ENCODE results near the gene SCPEP1.

The SCPEP1 gene

DNA sequence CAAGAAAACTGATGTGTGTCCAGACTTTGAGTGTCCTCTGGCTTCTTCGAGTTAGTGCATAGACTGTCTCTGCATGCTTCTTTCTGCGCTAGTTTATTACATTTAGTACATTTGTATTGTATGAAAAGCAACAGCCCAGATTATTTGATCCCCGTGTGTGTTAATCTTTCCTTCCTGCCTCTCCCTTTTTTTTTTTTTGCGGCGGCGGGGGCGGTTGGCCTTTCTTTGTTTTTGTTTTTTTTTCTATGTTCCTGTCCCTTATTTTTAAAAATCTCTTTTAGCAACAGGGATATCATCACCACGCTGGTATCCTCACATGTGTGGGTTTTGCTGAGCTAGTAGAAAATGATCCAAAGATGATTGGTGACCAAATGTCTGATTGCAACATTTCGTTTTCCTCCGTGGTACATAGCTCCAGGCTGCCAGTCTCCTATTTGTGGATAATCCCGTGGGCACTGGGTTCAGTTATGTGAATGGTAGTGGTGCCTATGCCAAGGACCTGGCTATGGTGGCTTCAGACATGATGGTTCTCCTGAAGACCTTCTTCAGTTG is 9.4 kb downstream of the SCPEP1 start:
- no peak for TF ChIP-seq CTCF (IDR thresholded peaks at IDR 0.05)
- Mint-ChIP-seq H3K4me1 (peaks cover 5% of the 10 kb centered on the region), H3K4me3 (no peak overlapping the region), H3K9me3 (no peaks in the 10 kb centered on the region), H3K27me3 (ENCODE audit: low read depth, poor library complexity) (peaks cover 7% of the 10 kb centered on the region), H3K36me3 (ENCODE audit: low read depth) (peaks cover 55% of the 10 kb centered on the region), H3K27ac (no peak overlapping the region)
- no peak for DNase-seq

DNA sequence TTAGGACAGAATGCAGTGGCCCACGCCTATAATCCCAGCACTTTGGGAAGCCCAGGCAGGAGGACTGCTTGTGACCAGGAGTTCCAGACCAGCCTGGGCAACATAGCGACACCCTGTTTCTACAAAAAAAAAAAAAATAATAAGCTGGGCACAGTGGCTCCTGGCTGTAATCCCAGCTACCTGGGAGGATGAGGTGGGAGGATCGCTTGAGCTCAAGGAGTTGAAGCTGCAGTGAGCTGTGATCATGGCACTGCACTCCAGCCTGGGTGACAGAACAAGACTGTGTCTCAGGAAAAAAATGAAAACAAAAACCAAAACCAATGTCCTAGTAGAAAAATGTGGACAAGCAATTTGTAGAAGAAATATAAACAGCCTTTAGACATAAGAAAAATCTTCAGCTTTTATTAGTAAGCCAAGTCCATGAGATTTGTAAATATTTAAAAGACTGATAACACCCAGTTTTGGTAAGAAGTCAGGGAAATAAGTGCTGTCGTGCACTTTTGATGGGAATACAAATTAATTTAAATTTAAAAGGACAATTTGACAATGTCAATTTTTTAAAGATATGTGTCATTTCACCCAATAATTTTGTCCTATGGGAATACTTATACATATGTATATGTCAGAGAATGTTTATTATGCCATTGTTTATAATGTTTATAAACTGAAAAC is 11.1 kb downstream of the SCPEP1 start:
- H3K36me3 Mint-ChIP-seq (ENCODE audit: low read depth) = peaks cover 51% of the 10 kb centered on the region
- H3K4me1 Mint-ChIP-seq = peaks cover 5% of the 10 kb centered on the region
- no peak overlapping the region for H3K27ac Mint-ChIP-seq
- no peaks in the 10 kb centered on the region for H3K9me3 Mint-ChIP-seq
- no peak overlapping the region for H3K4me3 Mint-ChIP-seq
- TF ChIP-seq CTCF (IDR thresholded peaks at IDR 0.05) = no peak
- H3K27me3 Mint-ChIP-seq (ENCODE audit: low read depth, poor library complexity) = peaks cover 7% of the 10 kb centered on the region
- no peak for DNase-seq

- Mint-ChIP-seq H3K4me3 (no peak overlapping the region), H3K9me3 (no peaks in the 10 kb centered on the region), H3K27ac (no peak overlapping the region), H3K36me3 (ENCODE audit: low read depth) (peaks cover 36% of the 10 kb centered on the region), H3K4me1 (peaks cover 11% of the 10 kb centered on the region), H3K27me3 (ENCODE audit: low read depth, poor library complexity) (peaks cover 4% of the 10 kb centered on the region)
- TF ChIP-seq CTCF (IDR thresholded peaks at IDR 0.05) = no peak
- DNase-seq = no peak
These were observed 14.4 kb downstream of the SCPEP1 start for GRCh38 chr17:56992364-56992763.

- H3K9me3 Mint-ChIP-seq = no peaks in the 10 kb centered on the region
- H3K36me3 Mint-ChIP-seq (ENCODE audit: low read depth) = peaks cover 32% of the 10 kb centered on the region
- TF ChIP-seq CTCF (IDR thresholded peaks at IDR 0.05) = no peak
- H3K27ac Mint-ChIP-seq = no peak overlapping the region
- H3K27me3 Mint-ChIP-seq (ENCODE audit: low read depth, poor library complexity) = peaks cover 4% of the 10 kb centered on the region
- peaks cover 11% of the 10 kb centered on the region for H3K4me1 Mint-ChIP-seq
- DNase-seq = no peak
- no peak overlapping the region for H3K4me3 Mint-ChIP-seq
These were observed 16.3 kb downstream of the SCPEP1 start for GRCh38 chr17:56994009-56994792.

- no peaks in the 10 kb centered on the region for H3K9me3 Mint-ChIP-seq
- H3K4me1 Mint-ChIP-seq = peaks cover 11% of the 10 kb centered on the region
- no peaks in the 10 kb centered on the region for H3K27me3 Mint-ChIP-seq (ENCODE audit: low read depth, poor library complexity)
- H3K4me3 Mint-ChIP-seq = no peak overlapping the region
- DNase-seq = no peak
- peaks cover 19% of the 10 kb centered on the region for H3K36me3 Mint-ChIP-seq (ENCODE audit: low read depth)
- TF ChIP-seq CTCF (IDR thresholded peaks at IDR 0.05) = no peak
- H3K27ac Mint-ChIP-seq = no peak overlapping the region
These were observed 17.8 kb downstream of the SCPEP1 start for GRCh38 chr17:56995766-56996165.
